ENCODE results near the gene MNX1.

MNX1 gene

GRCh38 chr7:156993021-156993924 is 17.2 kb downstream of the MNX1 start:
- no peak overlapping the region for H3K9ac ChIP-seq (ENCODE audit: low read length)
- H3K9me3 ChIP-seq (ENCODE audit: control insufficient read depth, low read length), result peaks cover 6% of the 10 kb centered on the region
- no peaks in the 10 kb centered on the region for H3K36me3 ChIP-seq (ENCODE audit: control insufficient read depth, insufficient read depth, low read length, severe bottlenecking)
- H3K27me3 ChIP-seq (replicated peaks; ENCODE audit: control insufficient read depth, insufficient read depth, low read length), result peaks cover 37% of the 10 kb centered on the region
- no peak overlapping the region for H3K4me3 ChIP-seq (ENCODE audit: low read length)
- no peak for DNase-seq (ENCODE audit: low read depth)
- H3K4me1 ChIP-seq (ENCODE audit: control insufficient read depth, insufficient read depth, low read length), result no peaks in the 10 kb centered on the region

DNA sequence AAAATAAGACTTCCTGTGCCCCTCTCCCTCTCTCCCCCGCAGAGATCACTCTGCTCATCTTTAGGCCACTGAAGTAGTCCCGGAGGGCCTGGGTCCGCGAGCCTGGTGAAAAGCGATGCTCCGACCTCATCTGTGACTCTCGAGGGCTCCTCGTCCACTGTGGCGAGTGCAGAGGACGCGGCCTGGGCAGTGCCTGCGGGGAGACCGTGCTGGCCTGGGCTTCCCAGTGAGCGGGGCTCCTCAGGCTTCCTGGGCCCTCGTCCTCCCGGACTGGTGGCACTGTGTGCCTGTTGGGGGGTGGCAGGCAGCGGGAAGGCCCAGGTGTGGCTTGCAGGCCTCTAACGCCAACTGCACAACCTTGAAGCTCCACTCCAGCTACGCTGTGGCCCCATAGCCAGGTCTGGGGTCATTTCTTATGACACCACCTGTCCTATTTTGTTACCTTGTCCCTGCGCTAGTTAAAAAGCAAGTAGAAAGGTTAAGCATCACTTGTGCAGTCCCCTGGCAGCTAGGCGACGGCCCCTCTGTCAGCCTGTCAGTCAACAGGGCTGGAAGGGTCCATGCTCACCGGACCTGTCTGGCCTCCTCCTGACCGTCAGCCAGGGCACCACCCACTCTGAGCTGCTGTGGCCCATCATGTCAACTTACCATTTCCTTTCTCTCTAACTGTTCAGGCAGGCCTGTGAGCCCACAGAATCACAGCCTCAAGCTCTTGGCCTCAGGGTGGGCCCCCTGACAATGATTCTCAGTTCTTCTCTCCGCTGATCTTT is 20.5 kb downstream of the MNX1 start:
- H3K9ac ChIP-seq (ENCODE audit: low read length), result no peak overlapping the region
- H3K4me1 ChIP-seq (ENCODE audit: control insufficient read depth, insufficient read depth, low read length), result no peaks in the 10 kb centered on the region
- no peak overlapping the region for H3K4me3 ChIP-seq (ENCODE audit: low read length)
- no peaks in the 10 kb centered on the region for H3K9me3 ChIP-seq (ENCODE audit: control insufficient read depth, low read length)
- no peaks in the 10 kb centered on the region for H3K36me3 ChIP-seq (ENCODE audit: control insufficient read depth, insufficient read depth, low read length, severe bottlenecking)
- peaks cover 21% of the 10 kb centered on the region for H3K27me3 ChIP-seq (replicated peaks; ENCODE audit: control insufficient read depth, insufficient read depth, low read length)
- no peak for DNase-seq (ENCODE audit: low read depth)

DNA sequence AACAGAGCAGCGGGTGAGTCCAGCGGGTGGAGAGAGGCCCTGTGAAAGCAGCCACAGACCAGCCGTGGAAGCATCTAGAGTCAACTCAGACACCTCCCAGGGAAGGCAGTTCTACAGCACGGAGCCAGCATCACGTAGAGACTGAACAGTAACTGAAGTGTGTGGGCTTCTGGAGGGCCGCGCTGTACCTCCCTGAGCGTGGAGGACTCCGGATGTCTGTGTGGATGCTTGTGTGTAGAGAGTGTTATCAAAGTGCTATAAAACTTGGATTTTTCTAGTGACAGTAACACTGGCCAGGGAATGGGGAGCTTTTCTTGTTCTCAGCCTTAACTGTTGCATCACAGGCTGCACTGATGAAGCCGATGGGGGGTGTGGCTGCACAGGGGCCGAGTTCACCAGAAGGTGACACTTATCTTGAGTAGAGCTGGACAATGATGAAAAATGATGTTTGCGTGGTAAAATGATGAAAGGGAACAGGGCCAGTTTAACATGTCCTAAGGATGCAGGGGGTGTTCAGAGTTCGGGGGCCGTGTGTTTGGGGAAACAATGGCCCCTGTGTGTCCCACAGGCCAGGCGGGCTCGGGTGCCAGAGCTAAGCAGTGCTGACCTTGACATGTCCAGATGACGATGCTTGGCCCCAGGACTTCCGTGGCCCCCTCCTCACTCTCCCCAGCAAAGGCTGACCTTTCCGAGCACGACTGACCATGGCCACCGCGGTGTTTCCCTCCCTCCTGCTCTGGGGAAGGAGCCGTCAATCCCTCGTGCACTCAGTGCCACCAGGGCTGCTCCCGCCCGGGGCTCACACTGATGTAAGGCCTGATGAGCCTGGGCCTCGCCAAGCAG is 21.9 kb downstream of the MNX1 start:
- Histone ChIP-seq H3K4me1 (ENCODE audit: control insufficient read depth, insufficient read depth, low read length) (peaks cover 6% of the 10 kb centered on the region), H3K9me3 (ENCODE audit: control insufficient read depth, low read length) (no peaks in the 10 kb centered on the region), H3K4me3 (ENCODE audit: low read length) (no peak overlapping the region), H3K36me3 (ENCODE audit: control insufficient read depth, insufficient read depth, low read length, severe bottlenecking) (no peaks in the 10 kb centered on the region), H3K27me3 (replicated peaks; ENCODE audit: control insufficient read depth, insufficient read depth, low read length) (peaks cover 21% of the 10 kb centered on the region), H3K9ac (ENCODE audit: low read length) (no peak overlapping the region)
- no peak for DNase-seq (ENCODE audit: low read depth)

DNA sequence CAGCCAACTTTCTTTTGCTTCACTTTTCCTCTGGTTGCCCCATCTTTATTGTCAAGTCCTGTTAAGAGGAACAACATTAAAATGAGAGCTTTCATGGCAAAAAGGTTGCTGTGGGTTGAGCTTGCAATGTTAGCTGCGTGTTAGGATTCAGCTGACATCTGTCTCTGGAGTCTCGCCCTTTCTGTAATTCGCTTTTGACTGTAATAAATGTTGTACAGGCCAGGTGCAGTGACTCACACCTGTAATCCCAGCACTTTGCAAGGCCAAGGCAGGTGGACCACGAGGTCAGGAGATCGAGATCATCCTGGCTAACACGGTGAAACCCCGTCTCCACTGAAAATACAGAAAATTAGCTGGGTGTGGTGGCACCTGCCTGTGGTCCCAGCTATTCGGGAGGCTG is 24.1 kb downstream of the MNX1 start:
- H3K4me3 ChIP-seq (ENCODE audit: low read length), result no peak overlapping the region
- H3K4me1 ChIP-seq (ENCODE audit: control insufficient read depth, insufficient read depth, low read length), result peaks cover 6% of the 10 kb centered on the region
- peaks cover 8% of the 10 kb centered on the region for H3K27me3 ChIP-seq (replicated peaks; ENCODE audit: control insufficient read depth, insufficient read depth, low read length)
- no peaks in the 10 kb centered on the region for H3K9me3 ChIP-seq (ENCODE audit: control insufficient read depth, low read length)
- no peak for DNase-seq (ENCODE audit: low read depth)
- no peaks in the 10 kb centered on the region for H3K36me3 ChIP-seq (ENCODE audit: control insufficient read depth, insufficient read depth, low read length, severe bottlenecking)
- H3K9ac ChIP-seq (ENCODE audit: low read length), result no peak overlapping the region

DNA sequence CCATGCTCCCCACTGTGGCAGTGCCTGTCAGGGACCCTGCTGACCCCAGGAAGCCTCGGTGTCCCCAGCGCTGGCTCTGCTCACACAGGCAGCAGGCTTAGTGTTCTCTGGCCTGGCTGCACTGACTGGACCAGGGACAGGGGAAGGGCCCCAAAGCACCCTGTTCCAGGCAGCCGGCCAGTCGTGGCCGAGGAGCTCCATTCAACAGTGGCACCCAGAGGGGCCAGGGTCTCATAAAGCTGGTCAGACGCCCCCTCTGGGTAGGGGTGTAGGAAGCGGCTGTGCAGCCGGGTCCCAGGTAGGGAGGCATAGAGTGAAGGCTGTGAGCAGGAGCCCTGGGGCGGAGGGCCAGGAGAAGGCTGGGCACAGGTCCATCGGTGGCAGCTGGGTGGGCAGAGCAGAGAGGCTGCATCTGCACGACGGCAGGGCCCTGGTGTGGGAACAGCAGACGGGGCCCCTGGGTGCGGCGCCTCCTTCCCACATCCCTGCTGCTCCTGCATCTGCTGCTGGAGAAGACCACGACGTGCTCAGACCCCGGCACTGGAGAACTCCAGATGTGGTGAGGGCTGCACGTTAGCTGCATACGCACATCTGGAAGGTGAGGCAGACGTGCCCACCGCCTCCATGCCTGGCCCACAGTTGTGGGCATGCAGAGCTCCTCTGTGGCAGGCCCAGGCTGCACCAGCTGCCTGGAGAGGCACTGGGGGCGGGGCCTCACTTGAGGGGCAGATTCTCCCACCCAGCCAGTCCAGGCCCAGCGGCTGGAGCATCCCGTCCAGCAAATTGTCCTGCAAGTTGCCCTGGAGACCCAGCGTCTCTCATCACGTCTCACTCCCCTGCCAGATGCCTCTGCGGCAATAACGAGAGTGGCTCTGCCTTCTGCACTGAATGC is 25.1 kb downstream of the MNX1 start:
- H3K36me3 ChIP-seq (ENCODE audit: control insufficient read depth, insufficient read depth, low read length, severe bottlenecking), result no peaks in the 10 kb centered on the region
- no peak overlapping the region for H3K4me3 ChIP-seq (ENCODE audit: low read length)
- H3K9ac ChIP-seq (ENCODE audit: low read length), result no peak overlapping the region
- no peak for DNase-seq (ENCODE audit: low read depth)
- H3K4me1 ChIP-seq (ENCODE audit: control insufficient read depth, insufficient read depth, low read length), result peaks cover 6% of the 10 kb centered on the region
- H3K9me3 ChIP-seq (ENCODE audit: control insufficient read depth, low read length), result no peaks in the 10 kb centered on the region
- H3K27me3 ChIP-seq (replicated peaks; ENCODE audit: control insufficient read depth, insufficient read depth, low read length), result peaks cover 8% of the 10 kb centered on the region

DNA sequence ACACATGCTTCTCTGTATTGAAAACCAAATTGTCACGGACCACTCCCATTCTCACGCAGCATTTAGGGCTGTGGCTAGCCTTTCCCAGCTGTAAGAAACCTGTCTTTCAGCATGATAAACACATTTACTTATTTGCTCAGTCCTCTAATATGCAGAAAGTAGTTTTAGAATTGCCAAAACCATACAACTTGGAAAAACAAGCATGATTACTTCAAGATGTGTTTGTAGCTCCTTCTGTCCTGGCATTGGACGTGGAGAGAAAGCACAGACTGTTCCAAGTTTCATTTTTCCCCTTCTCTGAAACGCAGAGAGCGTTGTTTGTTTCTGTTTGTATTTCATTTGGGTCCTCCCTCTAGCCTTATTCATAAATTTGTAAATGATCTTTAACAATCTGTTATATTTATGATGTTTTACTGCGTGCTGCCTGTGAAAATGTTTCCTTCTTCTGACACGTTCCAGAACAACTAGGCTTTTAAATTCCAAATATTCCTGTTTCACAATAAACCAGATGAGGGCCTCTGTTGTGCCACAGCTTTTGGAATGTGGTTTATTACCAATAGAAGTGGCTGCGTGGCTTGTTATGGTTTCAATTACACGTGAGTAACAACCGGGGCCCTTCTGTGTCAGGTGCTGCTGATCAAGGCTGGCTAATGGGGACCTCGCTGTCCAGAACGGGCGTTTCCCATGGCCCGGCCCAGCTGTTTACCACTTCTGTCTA is 26.1 kb downstream of the MNX1 start:
- Histone ChIP-seq H3K36me3 (ENCODE audit: control insufficient read depth, insufficient read depth, low read length, severe bottlenecking) (no peaks in the 10 kb centered on the region), H3K4me1 (ENCODE audit: control insufficient read depth, insufficient read depth, low read length) (peaks cover 6% of the 10 kb centered on the region), H3K9ac (ENCODE audit: low read length) (peak overlapping the region; percentile 72), H3K9me3 (ENCODE audit: control insufficient read depth, low read length) (no peaks in the 10 kb centered on the region), H3K27me3 (replicated peaks; ENCODE audit: control insufficient read depth, insufficient read depth, low read length) (peaks cover 8% of the 10 kb centered on the region), H3K4me3 (ENCODE audit: low read length) (peak overlapping the region; percentile 74)
- DNase-seq (ENCODE audit: low read depth), result peak; percentile 93

DNA sequence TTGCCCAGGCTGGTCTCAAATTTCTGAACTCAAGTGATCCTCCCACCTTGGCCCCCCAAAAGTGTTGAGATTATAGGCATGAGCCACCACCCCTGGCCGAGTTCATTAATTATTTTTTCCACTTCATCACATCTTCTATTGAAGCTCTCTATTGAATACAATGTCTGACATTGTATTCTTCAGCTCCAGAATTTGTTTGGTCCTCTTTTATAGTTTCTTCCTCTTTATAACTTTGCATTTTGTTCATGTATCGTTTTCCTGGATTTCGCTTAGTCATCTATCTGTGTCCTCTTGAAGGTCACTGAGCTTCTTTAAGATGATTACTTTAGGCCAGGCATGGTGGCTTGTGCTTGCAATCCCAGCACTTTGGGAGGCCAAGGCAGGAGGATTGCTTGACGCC is 30.8 kb downstream of the MNX1 start:
- H3K4me3 ChIP-seq (ENCODE audit: low read length), result no peak overlapping the region
- no peak for DNase-seq (ENCODE audit: low read depth)
- H3K9me3 ChIP-seq (ENCODE audit: control insufficient read depth, low read length), result no peaks in the 10 kb centered on the region
- H3K4me1 ChIP-seq (ENCODE audit: control insufficient read depth, insufficient read depth, low read length), result peaks cover 6% of the 10 kb centered on the region
- H3K9ac ChIP-seq (ENCODE audit: low read length), result no peak overlapping the region
- H3K36me3 ChIP-seq (ENCODE audit: control insufficient read depth, insufficient read depth, low read length, severe bottlenecking), result no peaks in the 10 kb centered on the region
- H3K27me3 ChIP-seq (replicated peaks; ENCODE audit: control insufficient read depth, insufficient read depth, low read length), result no peaks in the 10 kb centered on the region

DNA sequence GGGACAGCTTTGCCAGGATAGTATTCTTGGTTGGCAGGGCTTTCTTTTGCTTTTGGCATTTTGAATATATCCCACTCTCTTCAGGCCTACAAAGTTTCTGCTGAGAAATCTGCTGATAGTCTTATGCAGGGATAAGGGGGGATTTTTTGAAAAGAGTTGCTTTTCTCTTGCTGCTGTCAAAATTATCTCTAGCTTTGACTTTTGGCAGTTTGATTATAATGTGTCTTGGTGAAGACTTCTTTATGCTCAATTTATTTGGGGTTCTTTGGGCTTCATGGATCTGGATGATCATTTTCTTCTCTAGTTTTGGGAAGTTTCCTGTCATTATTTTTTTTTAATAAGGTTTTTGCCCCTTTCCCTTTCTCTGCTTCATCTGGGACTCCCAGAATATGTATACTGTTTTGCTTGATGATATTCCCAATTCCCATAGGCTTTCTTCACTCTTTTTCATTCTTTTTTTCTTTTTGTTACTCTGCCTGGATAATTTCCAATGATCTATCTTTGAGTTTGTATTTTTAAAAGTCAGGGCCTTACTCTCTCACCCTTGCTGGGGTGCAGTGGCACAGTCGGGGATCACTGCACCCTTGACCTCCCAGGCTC is 31.4 kb downstream of the MNX1 start:
- H3K4me1 ChIP-seq (ENCODE audit: control insufficient read depth, insufficient read depth, low read length), result peaks cover 6% of the 10 kb centered on the region
- no peaks in the 10 kb centered on the region for H3K27me3 ChIP-seq (replicated peaks; ENCODE audit: control insufficient read depth, insufficient read depth, low read length)
- no peak overlapping the region for H3K9ac ChIP-seq (ENCODE audit: low read length)
- no peaks in the 10 kb centered on the region for H3K9me3 ChIP-seq (ENCODE audit: control insufficient read depth, low read length)
- DNase-seq (ENCODE audit: low read depth), result no peak
- H3K36me3 ChIP-seq (ENCODE audit: control insufficient read depth, insufficient read depth, low read length, severe bottlenecking), result no peaks in the 10 kb centered on the region
- H3K4me3 ChIP-seq (ENCODE audit: low read length), result no peak overlapping the region

DNA sequence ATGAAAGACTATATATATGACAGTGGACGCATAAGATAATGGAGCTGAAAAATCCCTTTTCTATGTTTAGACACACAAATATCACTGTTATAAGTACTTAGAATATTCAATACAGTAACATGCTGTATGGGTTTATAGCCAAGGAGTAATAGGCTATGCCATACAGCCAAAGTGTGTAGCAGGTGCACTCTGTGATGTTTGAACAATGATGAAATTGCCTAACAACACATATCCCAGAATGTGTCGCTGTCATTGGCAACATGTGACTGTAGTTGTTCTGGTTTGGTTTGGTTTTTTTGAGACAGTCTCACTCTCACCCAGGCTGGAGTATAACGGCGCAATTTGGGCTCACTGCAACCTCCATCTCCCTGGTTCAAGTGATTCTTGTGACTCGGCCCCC is 34.8 kb downstream of the MNX1 start:
- H3K9me3 ChIP-seq (ENCODE audit: control insufficient read depth, low read length), result no peaks in the 10 kb centered on the region
- no peaks in the 10 kb centered on the region for H3K4me1 ChIP-seq (ENCODE audit: control insufficient read depth, insufficient read depth, low read length)
- no peak for DNase-seq (ENCODE audit: low read depth)
- H3K9ac ChIP-seq (ENCODE audit: low read length), result no peak overlapping the region
- no peak overlapping the region for H3K4me3 ChIP-seq (ENCODE audit: low read length)
- peaks cover 16% of the 10 kb centered on the region for H3K36me3 ChIP-seq (ENCODE audit: control insufficient read depth, insufficient read depth, low read length, severe bottlenecking)
- H3K27me3 ChIP-seq (replicated peaks; ENCODE audit: control insufficient read depth, insufficient read depth, low read length), result no peaks in the 10 kb centered on the region
